ENCODE measurements around the gene SUDS3. TPM values are rescaled to one million over a fixed set of nuclear protein-coding genes. Genes with fewer than 3 reads are reported as not detected.

SUDS3 gene
- polyA plus RNA-seq, 3 donors, result 8.2 to 15.6 (median 9.1) TPM

- no peak for TF ChIP-seq CTCF (IDR thresholded peaks at IDR 0.05)
- Histone ChIP-seq H3K27me3 (ENCODE audit: control insufficient read depth in 2 of 2, insufficient read depth in 2 of 2, low read length in 2 of 2) (no peaks in the 10 kb centered on the region), H2AFZ (ENCODE audit: insufficient read depth, low read depth, low read length, poor library complexity, severe bottlenecking) (peak within 1 kb of the TSS; percentile 76), H3K27ac (ENCODE audit: low read depth in 1 of 2, low read length in 2 of 2) (peak within 1 kb of the TSS; percentile 68 to 89), H3K4me3 (replicated peaks in 1 of 3; ENCODE audit: low read depth in 2 of 3, low read length in 3 of 3) (peak within 1 kb of the TSS; percentile 89 to 96 (median 94)), H3K4me1 (ENCODE audit: control insufficient read depth in 1 of 2, insufficient read depth in 2 of 2, low read length in 2 of 2) (peaks cover 46 to 63% of the 10 kb centered on the region in 2 donors), H4K20me1 (ENCODE audit: insufficient read depth, low read length) (peaks cover 42% of the 10 kb centered on the region), H3K79me2 (ENCODE audit: insufficient read depth, low read length) (peaks cover 79% of the 10 kb centered on the region), H3K4me2 (replicated peaks; ENCODE audit: extremely low read depth, low read length, poor library complexity, severe bottlenecking) (peak within 1 kb of the TSS; percentile 94), H3K9me3 (replicated peaks in 1 of 2; ENCODE audit: control insufficient read depth in 1 of 2, insufficient read depth in 1 of 2, low read length in 2 of 2) (no peaks in the 10 kb centered on the region), H3K36me3 (replicated peaks in 1 of 2; ENCODE audit: control insufficient read depth in 1 of 2, insufficient read depth in 2 of 2, low read length in 2 of 2) (no peaks in the 10 kb centered on the region), H3K9ac (ENCODE audit: insufficient read depth, low read length, poor library complexity, severe bottlenecking) (peak within 1 kb of the TSS; percentile 85)
- intact Hi-C loops (cut with micrococcal nuclease), result loop anchor here (2.0 to 10.0 kb wide), 8 partner anchors 16 to 318 kb away; partner anchors contain the start of gene WSB2 (in 1 of the 2)
- DNase-seq, result peak; percentile 98
- WGBS (ENCODE audit: insufficient coverage), result 0% methylated on average over 67 of the region's 75 CpGs
- H3K27me3 Mint-ChIP-seq (ENCODE audit: low read depth in 3 of 3), result no peaks in the 10 kb centered on the region
- peaks cover 0 to 3% (median 0%) of the 10 kb centered on the region in 7 donors for H3K9me3 Mint-ChIP-seq
- peaks cover 0 to 2% of the 10 kb centered on the region in 2 donors for H3K36me3 Mint-ChIP-seq
- peaks cover 47% of the 10 kb centered on the region for H3K4me1 Mint-ChIP-seq
- H3K4me3 Mint-ChIP-seq, result peak within 1 kb of the TSS; percentile 98 to 99
- peak within 1 kb of the TSS; percentile 86 to 96 (median 95) for H3K27ac Mint-ChIP-seq
These were observed 3.5 kb upstream of the SUDS3 start, which contains the start of gene TAOK3 for GRCh38 chr12:118372541-118373495. Gene TAOK3, minus strand, starts transcription at chr12:118372907. Its CDS starts 117,340 bp downstream, at chr12:118255567.

DNA sequence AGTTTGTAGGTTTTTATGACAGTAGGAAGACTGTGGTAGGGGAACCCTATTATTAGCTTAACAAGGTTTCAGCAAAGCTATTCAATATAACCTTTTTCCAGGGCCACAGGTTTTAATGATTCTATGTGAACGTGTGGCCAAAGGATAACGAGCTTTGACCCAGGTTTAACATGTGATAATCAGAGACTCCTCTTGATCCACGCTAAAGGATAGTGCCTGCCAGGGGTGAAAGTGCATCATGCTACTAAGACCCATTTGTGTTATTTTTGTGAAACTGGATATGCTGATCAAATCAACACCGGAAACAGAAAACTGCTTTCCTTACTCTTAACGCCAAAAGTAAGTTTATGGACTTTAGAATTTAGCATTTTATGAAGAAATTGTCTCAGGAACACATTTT lies 2.7 kb upstream of the SUDS3 start:
- Histone ChIP-seq H3K4me2 (replicated peaks; ENCODE audit: extremely low read depth, low read length, poor library complexity, severe bottlenecking) (peak overlapping the region; percentile 87), H4K20me1 (ENCODE audit: insufficient read depth, low read length) (peaks cover 40% of the 10 kb centered on the region), H2AFZ (ENCODE audit: insufficient read depth, low read depth, low read length, poor library complexity, severe bottlenecking) (peak overlapping the region; percentile 65), H3K79me2 (ENCODE audit: insufficient read depth, low read length) (peaks cover 79% of the 10 kb centered on the region), H3K4me1 (ENCODE audit: control insufficient read depth in 1 of 2, insufficient read depth in 2 of 2, low read length in 2 of 2) (peaks cover 44 to 60% of the 10 kb centered on the region in 2 donors), H3K9me3 (replicated peaks in 1 of 2; ENCODE audit: control insufficient read depth in 1 of 2, insufficient read depth in 1 of 2, low read length in 2 of 2) (no peaks in the 10 kb centered on the region), H3K27ac (ENCODE audit: low read depth in 1 of 2, low read length in 2 of 2) (peak overlapping the region; percentile 56 to 88), H3K27me3 (ENCODE audit: control insufficient read depth in 2 of 2, insufficient read depth in 2 of 2, low read length in 2 of 2) (no peaks in the 10 kb centered on the region), H3K36me3 (replicated peaks in 1 of 2; ENCODE audit: control insufficient read depth in 1 of 2, insufficient read depth in 2 of 2, low read length in 2 of 2) (no peaks in the 10 kb centered on the region), H3K9ac (ENCODE audit: insufficient read depth, low read length, poor library complexity, severe bottlenecking) (no peak overlapping the region), H3K4me3 (replicated peaks in 1 of 3; ENCODE audit: low read depth in 2 of 3, low read length in 3 of 3) (peak overlapping the region in 2 of 3 experiments; percentile 60 to 96)
- Mint-ChIP-seq H3K4me3 (peak overlapping the region in 1 of 2 donors; percentile 82), H3K27me3 (ENCODE audit: low read depth in 3 of 3) (no peaks in the 10 kb centered on the region), H3K9me3 (peaks cover 0 to 3% (median 0%) of the 10 kb centered on the region in 7 donors), H3K36me3 (peaks cover 0 to 2% of the 10 kb centered on the region in 2 donors), H3K4me1 (peaks cover 47% of the 10 kb centered on the region), H3K27ac (peak overlapping the region in 6 of 7 donors; percentile 86 to 96 (median 94))
- no peak for TF ChIP-seq CTCF (IDR thresholded peaks at IDR 0.05)
- intact Hi-C loops (cut with micrococcal nuclease), result loop anchor here (2.0 to 10.0 kb wide), 8 partner anchors 17 to 319 kb away; partner anchors contain the start of gene WSB2 (in 1 of the 2)
- no peak for DNase-seq
- WGBS (ENCODE audit: insufficient coverage), result 69% methylated on average over 3 of the region's 5 CpGs

All from CD14-positive monocyte (primary cell).